ENCODE data around the gene ARID3C. TPM values are rescaled to one million over a fixed set of nuclear protein-coding genes. Genes with fewer than 3 reads are reported as not detected.

ARID3C gene
- total RNA-seq, 1 donor from 2014 or later: 4.7 TPM

DNA sequence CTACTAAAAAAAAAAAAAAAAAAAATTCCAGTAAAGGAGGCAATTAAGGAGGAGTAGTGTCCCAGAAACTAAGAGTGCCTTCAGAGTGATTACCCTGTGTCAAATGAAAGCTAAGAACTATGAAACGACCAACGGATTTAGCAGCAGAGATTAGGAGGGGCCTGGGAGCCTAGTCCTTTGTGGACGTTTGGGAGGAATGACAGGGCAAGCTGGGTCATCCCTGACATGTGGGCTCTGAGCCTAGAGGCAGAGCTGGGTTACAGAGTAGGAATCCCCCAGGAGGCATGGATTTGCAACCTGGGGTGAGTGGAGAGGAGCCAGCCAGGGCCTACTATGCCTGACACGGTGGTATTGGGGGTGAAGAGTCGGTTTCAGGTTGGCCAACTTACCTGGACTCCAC lies 4.3 kb upstream of the ARID3C start:
- no peaks in the 10 kb centered on the region for H3K9me3 ChIP-seq (ENCODE audit: low read depth)
- Mint-ChIP-seq H3K27me3 (ENCODE audit: insufficient read depth, low read depth) (peaks cover 30% of the 10 kb centered on the region), H3K27ac (no peak overlapping the region), H3K9me3 (peaks cover 2% of the 10 kb centered on the region), H3K36me3 (peaks cover 2% of the 10 kb centered on the region), H3K4me1 (peaks cover 32% of the 10 kb centered on the region), H3K4me3 (peak overlapping the region; percentile 59)
- H3K27ac ChIP-seq: no peak overlapping the region
- H3K36me3 ChIP-seq: no peaks in the 10 kb centered on the region
- peak; percentile 68 for DNase-seq (ENCODE audit: low spot score)
- no peak for TF ChIP-seq EZH2 (IDR thresholded peaks at IDR 0.05)
- TF ChIP-seq, protein P1, sequence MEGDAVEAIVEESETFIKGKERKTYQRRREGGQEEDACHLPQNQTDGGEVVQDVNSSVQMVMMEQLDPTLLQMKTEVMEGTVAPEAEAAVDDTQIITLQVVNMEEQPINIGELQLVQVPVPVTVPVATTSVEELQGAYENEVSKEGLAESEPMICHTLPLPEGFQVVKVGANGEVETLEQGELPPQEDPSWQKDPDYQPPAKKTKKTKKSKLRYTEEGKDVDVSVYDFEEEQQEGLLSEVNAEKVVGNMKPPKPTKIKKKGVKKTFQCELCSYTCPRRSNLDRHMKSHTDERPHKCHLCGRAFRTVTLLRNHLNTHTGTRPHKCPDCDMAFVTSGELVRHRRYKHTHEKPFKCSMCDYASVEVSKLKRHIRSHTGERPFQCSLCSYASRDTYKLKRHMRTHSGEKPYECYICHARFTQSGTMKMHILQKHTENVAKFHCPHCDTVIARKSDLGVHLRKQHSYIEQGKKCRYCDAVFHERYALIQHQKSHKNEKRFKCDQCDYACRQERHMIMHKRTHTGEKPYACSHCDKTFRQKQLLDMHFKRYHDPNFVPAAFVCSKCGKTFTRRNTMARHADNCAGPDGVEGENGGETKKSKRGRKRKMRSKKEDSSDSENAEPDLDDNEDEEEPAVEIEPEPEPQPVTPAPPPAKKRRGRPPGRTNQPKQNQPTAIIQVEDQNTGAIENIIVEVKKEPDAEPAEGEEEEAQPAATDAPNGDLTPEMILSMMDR (IDR thresholded peaks at IDR 0.05): no peak
- no peak for TF ChIP-seq EZH2phosphoT487 (IDR thresholded peaks at IDR 0.05)
- H3F3A ChIP-seq (ENCODE audit: low read depth): peaks cover 35% of the 10 kb centered on the region
- no peak overlapping the region for H3K9ac ChIP-seq
- H4K20me1 ChIP-seq (ENCODE audit: low read depth): peaks cover 17% of the 10 kb centered on the region
- H2AFZ ChIP-seq (replicated peaks): no peak overlapping the region
- peaks cover 48% of the 10 kb centered on the region for H3K27me3 ChIP-seq
- peaks cover 40% of the 10 kb centered on the region for H3K4me1 ChIP-seq
- no peak overlapping the region for H3K4me3 ChIP-seq
- peak overlapping the region; percentile 61 for H3K4me2 ChIP-seq
- H3K79me2 ChIP-seq (ENCODE audit: low read depth): peaks cover 15% of the 10 kb centered on the region

DNA sequence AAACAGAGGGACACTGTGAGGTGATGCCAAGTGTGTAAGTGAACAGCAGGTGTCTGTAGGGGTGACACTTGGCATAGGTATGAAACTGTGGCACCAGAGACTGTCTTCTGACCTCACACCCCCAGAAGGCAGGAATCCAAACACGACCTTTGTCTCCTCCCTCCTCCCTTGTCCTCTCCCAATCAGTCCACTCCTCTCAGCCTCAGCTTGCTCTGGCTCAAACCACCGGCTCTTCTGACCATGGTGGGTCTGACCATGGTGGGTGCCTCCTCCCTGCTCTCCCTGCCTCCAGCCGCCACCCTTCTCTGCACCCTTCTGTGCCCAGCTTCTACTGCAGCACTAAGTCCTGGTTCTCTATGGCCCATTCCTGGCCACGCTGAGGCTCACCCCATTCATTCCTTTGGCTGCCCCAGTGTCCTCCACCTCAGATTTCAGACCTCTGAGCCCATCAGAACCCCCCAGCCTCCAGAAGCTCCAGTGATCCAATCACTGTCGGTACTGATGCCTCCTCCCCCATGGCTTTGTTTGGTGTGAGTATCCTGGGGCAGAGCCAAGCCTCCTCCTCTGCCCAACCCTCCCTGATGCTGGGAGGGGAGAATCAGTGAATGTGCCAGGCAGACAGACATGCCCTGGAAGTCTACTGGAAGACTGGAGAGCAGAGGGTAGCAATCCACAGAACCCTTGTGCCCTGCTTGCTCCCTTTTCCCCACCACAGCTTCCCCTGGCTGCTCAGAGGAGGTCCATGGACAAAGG lies 1.7 kb upstream of the ARID3C start:
- Histone ChIP-seq H3K36me3 (no peaks in the 10 kb centered on the region), H3K27me3 (peaks cover 69% of the 10 kb centered on the region), H3K4me2 (peak overlapping the region; percentile 46), H2AFZ (replicated peaks) (no peak overlapping the region), H3K79me2 (ENCODE audit: low read depth) (peaks cover under 1% of the 10 kb centered on the region), H3F3A (ENCODE audit: low read depth) (peaks cover 38% of the 10 kb centered on the region), H4K20me1 (ENCODE audit: low read depth) (peaks cover 5% of the 10 kb centered on the region), H3K9me3 (ENCODE audit: low read depth) (no peaks in the 10 kb centered on the region), H3K9ac (no peak overlapping the region), H3K27ac (no peak overlapping the region), H3K4me1 (peaks cover 49% of the 10 kb centered on the region), H3K4me3 (no peak overlapping the region)
- DNase-seq (ENCODE audit: low spot score): no peak
- H3K36me3 Mint-ChIP-seq: peaks cover 2% of the 10 kb centered on the region
- H3K4me3 Mint-ChIP-seq: peak overlapping the region; percentile 84
- peaks cover 2% of the 10 kb centered on the region for H3K9me3 Mint-ChIP-seq
- peaks cover 51% of the 10 kb centered on the region for H3K27me3 Mint-ChIP-seq (ENCODE audit: insufficient read depth, low read depth)
- TF ChIP-seq EZH2phosphoT487 (IDR thresholded peaks at IDR 0.05) (no peak), EZH2 (IDR thresholded peaks at IDR 0.05) (no peak)
- TF ChIP-seq, protein P1 (IDR thresholded peaks at IDR 0.05): no peak
- H3K27ac Mint-ChIP-seq: no peak overlapping the region
- H3K4me1 Mint-ChIP-seq: peaks cover 24% of the 10 kb centered on the region

DNA sequence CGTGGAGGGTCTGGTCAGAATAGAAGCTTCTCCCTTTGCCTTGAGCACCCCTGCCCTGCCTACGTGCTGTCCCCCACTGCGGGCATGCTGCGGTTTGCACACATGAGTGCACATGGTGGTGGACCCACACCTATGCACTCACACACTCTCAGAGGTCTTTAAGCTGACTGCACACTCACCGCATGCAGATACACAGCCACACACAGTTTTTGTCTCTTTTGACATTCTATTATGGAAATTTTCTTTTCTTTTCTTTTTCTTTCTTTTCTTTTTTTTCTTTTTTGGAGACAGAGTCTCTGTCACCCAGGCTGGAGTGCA lies 584 bp upstream of the ARID3C start:
- TF ChIP-seq, protein P1 (IDR thresholded peaks at IDR 0.05): no peak
- TF ChIP-seq EZH2phosphoT487 (IDR thresholded peaks at IDR 0.05) (no peak), EZH2 (IDR thresholded peaks at IDR 0.05) (no peak)
- H3K4me3 ChIP-seq: peak overlapping the region; percentile 66
- no peak overlapping the region for H3K27ac Mint-ChIP-seq
- H3K9ac ChIP-seq: no peak overlapping the region
- H3K27ac ChIP-seq: no peak overlapping the region
- peaks cover 60% of the 10 kb centered on the region for H3K4me1 ChIP-seq
- DNase-seq (ENCODE audit: low spot score): no peak
- H3K27me3 ChIP-seq: peaks cover 70% of the 10 kb centered on the region
- H3K36me3 ChIP-seq: no peaks in the 10 kb centered on the region
- peaks cover 2% of the 10 kb centered on the region for H3K9me3 Mint-ChIP-seq
- H4K20me1 ChIP-seq (ENCODE audit: low read depth): peaks cover 5% of the 10 kb centered on the region
- H3K4me1 Mint-ChIP-seq: peaks cover 22% of the 10 kb centered on the region
- no peak overlapping the region for H2AFZ ChIP-seq (replicated peaks)
- no peaks in the 10 kb centered on the region for H3K9me3 ChIP-seq (ENCODE audit: low read depth)
- H3K4me2 ChIP-seq: peak overlapping the region; percentile 97
- peaks cover 45% of the 10 kb centered on the region for H3F3A ChIP-seq (ENCODE audit: low read depth)
- no peaks in the 10 kb centered on the region for H3K79me2 ChIP-seq (ENCODE audit: low read depth)
- H3K4me3 Mint-ChIP-seq: peak overlapping the region; percentile 84
- H3K36me3 Mint-ChIP-seq: no peaks in the 10 kb centered on the region
- H3K27me3 Mint-ChIP-seq (ENCODE audit: insufficient read depth, low read depth): peaks cover 51% of the 10 kb centered on the region
